Astrocyte (in vitro differentiated cells and primary cell): ENCODE results near the gene SEMA3F.

ENCODE experiments used
- EZH2 ChIP-seq: IDR thresholded peaks from 2 replicates; pipeline ENCODE4 v1.6.1; 2012; ENCODE audit warnings: mild to moderate bottlenecking, low read length, inconsistent platforms; ENCODE audit not compliant: insufficient read depth
- TF ChIP-seq, protein P1 (sequence below): IDR thresholded peaks from 2 replicates; pipeline ENCODE4 v1.5.1; 2011; ENCODE audit warnings: low read depth, mild to moderate bottlenecking, inconsistent platforms, low read length, moderate library complexity; ENCODE audit not compliant: insufficient read depth

DNA sequence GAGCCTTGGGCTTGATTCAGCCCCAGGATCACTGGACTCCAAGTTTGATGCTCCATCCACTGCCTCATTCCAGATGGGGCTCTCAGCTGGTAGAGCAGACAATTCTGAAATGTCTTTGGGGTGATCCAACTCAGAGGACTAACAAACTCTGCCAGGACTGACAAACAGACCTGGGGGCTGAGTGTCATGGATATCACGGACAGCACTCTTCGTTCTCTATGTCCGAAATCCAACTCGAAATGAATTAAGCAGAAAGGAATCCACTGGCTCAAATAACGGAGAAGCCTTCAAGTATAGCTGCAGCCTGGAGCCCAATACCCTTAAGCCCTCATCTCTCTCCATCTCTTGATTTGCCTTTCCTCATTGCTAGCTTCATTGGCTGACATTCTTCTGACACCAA is 64.2 kb downstream of the SEMA3F start:
- TF ChIP-seq, protein P1, sequence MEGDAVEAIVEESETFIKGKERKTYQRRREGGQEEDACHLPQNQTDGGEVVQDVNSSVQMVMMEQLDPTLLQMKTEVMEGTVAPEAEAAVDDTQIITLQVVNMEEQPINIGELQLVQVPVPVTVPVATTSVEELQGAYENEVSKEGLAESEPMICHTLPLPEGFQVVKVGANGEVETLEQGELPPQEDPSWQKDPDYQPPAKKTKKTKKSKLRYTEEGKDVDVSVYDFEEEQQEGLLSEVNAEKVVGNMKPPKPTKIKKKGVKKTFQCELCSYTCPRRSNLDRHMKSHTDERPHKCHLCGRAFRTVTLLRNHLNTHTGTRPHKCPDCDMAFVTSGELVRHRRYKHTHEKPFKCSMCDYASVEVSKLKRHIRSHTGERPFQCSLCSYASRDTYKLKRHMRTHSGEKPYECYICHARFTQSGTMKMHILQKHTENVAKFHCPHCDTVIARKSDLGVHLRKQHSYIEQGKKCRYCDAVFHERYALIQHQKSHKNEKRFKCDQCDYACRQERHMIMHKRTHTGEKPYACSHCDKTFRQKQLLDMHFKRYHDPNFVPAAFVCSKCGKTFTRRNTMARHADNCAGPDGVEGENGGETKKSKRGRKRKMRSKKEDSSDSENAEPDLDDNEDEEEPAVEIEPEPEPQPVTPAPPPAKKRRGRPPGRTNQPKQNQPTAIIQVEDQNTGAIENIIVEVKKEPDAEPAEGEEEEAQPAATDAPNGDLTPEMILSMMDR: no peak
- TF ChIP-seq EZH2: no peak
